ENCODE data around the gene HIPK1. TPM values are rescaled to one million over a fixed set of nuclear protein-coding genes. Genes with fewer than 3 reads are reported as not detected.

The HIPK1 gene
- total and polyA plus RNA-seq, 2 experiments from 2014 or later: 7.6 to 23.6 TPM

- 16 to 20% methylated on average over 3 of the region's 3 CpGs for WGBS, 2 experiments (ENCODE audit: low coverage in 1 of 2, low lambda C conversion rate in 2 of 2, missing lambda C conversion rate in 2 of 2)
- Histone ChIP-seq H3K9ac (peak overlapping the region; percentile 100), H3K4me2 (ENCODE audit: unreplicated experiment) (peak overlapping the region; percentile 91), H3K4me3 (peak overlapping the region; percentile 84), H3K27me3 (replicated peaks; ENCODE audit: insufficient read depth) (no peaks in the 10 kb centered on the region), H3K27ac (peak overlapping the region; percentile 99), H3K36me3 (ENCODE audit: low read depth) (no peaks in the 10 kb centered on the region), H3K9me2 (ENCODE audit: insufficient read depth) (no peaks in the 10 kb centered on the region), H3F3A (ENCODE audit: insufficient read depth) (peaks cover 13% of the 10 kb centered on the region; the same call in 1 of the 2 replicates), H3K4me1 (ENCODE audit: insufficient read depth) (peaks cover 24% of the 10 kb centered on the region), H2AFZ (no peak overlapping the region), H4K20me1 (ENCODE audit: insufficient read depth) (peaks cover 17% of the 10 kb centered on the region), H3K79me2 (ENCODE audit: insufficient read depth) (peaks cover 68% of the 10 kb centered on the region), H3K9me3 (ENCODE audit: low read depth) (no peaks in the 10 kb centered on the region)
- in situ Hi-C loops (cut with MboI): loop anchor here (25.0 kb wide), 1 partner anchor 794 kb away; no protein-coding TSS in a partner anchor
- TF ChIP-seq EZH2 (IDR thresholded peaks at IDR 0.05; ENCODE audit: insufficient read depth, poor library complexity, severe bottlenecking): no peak
- no peak for TF ChIP-seq EZH2phosphoT487 (IDR thresholded peaks at IDR 0.05; ENCODE audit: insufficient read depth, low read depth)
- peak; percentile 80 for DNase-seq
Observed at GRCh38 chr1:113931451-113931851, 2.3 kb downstream of the HIPK1 start.

GRCh38 chr1:113934006-113934405 is 4.9 kb downstream of the HIPK1 start:
- Histone ChIP-seq H3K9ac (no peak overlapping the region), H3K4me1 (ENCODE audit: insufficient read depth) (peaks cover 29% of the 10 kb centered on the region), H4K20me1 (ENCODE audit: insufficient read depth) (peaks cover 33% of the 10 kb centered on the region), H3K79me2 (ENCODE audit: insufficient read depth) (peaks cover 94% of the 10 kb centered on the region), H3K27ac (no peak overlapping the region), H3K27me3 (replicated peaks; ENCODE audit: insufficient read depth) (no peaks in the 10 kb centered on the region), H3K4me2 (ENCODE audit: unreplicated experiment) (no peak overlapping the region), H3K4me3 (no peak overlapping the region), H3K9me3 (ENCODE audit: low read depth) (no peaks in the 10 kb centered on the region), H3F3A (ENCODE audit: insufficient read depth) (peaks cover 13% of the 10 kb centered on the region; the same call in 1 of the 2 replicates), H2AFZ (no peak overlapping the region), H3K9me2 (ENCODE audit: insufficient read depth) (no peaks in the 10 kb centered on the region), H3K36me3 (ENCODE audit: low read depth) (no peaks in the 10 kb centered on the region)
- DNase-seq: no peak
- in situ Hi-C loops (cut with MboI): loop anchor here (25.0 kb wide), 1 partner anchor 797 kb away; no protein-coding TSS in a partner anchor
- TF ChIP-seq EZH2 (IDR thresholded peaks at IDR 0.05; ENCODE audit: insufficient read depth, poor library complexity, severe bottlenecking): no peak
- no peak for TF ChIP-seq EZH2phosphoT487 (IDR thresholded peaks at IDR 0.05; ENCODE audit: insufficient read depth, low read depth)

GRCh38 chr1:113934511-113935055 is 5.5 kb downstream of the HIPK1 start:
- no peaks in the 10 kb centered on the region for H3K27me3 ChIP-seq (replicated peaks; ENCODE audit: insufficient read depth)
- in situ Hi-C loops (cut with MboI): loop anchor here (25.0 kb wide), 1 partner anchor 797 kb away; no protein-coding TSS in a partner anchor
- peaks cover 13% of the 10 kb centered on the region; the same call in 1 of the 2 replicates for H3F3A ChIP-seq (ENCODE audit: insufficient read depth)
- H4K20me1 ChIP-seq (ENCODE audit: insufficient read depth): peaks cover 33% of the 10 kb centered on the region
- H3K36me3 ChIP-seq (ENCODE audit: low read depth): no peaks in the 10 kb centered on the region
- no peak overlapping the region for H2AFZ ChIP-seq
- TF ChIP-seq EZH2 (IDR thresholded peaks at IDR 0.05; ENCODE audit: insufficient read depth, poor library complexity, severe bottlenecking): no peak
- no peak for TF ChIP-seq EZH2phosphoT487 (IDR thresholded peaks at IDR 0.05; ENCODE audit: insufficient read depth, low read depth)
- no peak overlapping the region for H3K9ac ChIP-seq
- H3K79me2 ChIP-seq (ENCODE audit: insufficient read depth): peaks cover 100% of the 10 kb centered on the region
- H3K4me3 ChIP-seq: no peak overlapping the region
- peaks cover 29% of the 10 kb centered on the region for H3K4me1 ChIP-seq (ENCODE audit: insufficient read depth)
- H3K27ac ChIP-seq: no peak overlapping the region
- DNase-seq: no peak
- 73 to 82% methylated on average over 5 of the region's 5 CpGs for WGBS, 2 experiments (ENCODE audit: low coverage in 1 of 2, low lambda C conversion rate in 2 of 2, missing lambda C conversion rate in 2 of 2)
- no peaks in the 10 kb centered on the region for H3K9me3 ChIP-seq (ENCODE audit: low read depth)
- H3K4me2 ChIP-seq (ENCODE audit: unreplicated experiment): no peak overlapping the region
- no peaks in the 10 kb centered on the region for H3K9me2 ChIP-seq (ENCODE audit: insufficient read depth)

- no peak for DNase-seq
- H4K20me1 ChIP-seq (ENCODE audit: insufficient read depth): peaks cover 33% of the 10 kb centered on the region
- no peak overlapping the region for H3K27ac ChIP-seq
- H2AFZ ChIP-seq: no peak overlapping the region
- no peaks in the 10 kb centered on the region for H3K27me3 ChIP-seq (replicated peaks; ENCODE audit: insufficient read depth)
- H3F3A ChIP-seq (ENCODE audit: insufficient read depth): peaks cover 13% of the 10 kb centered on the region; the same call in 1 of the 2 replicates
- no peak overlapping the region for H3K4me2 ChIP-seq (ENCODE audit: unreplicated experiment)
- H3K36me3 ChIP-seq (ENCODE audit: low read depth): no peaks in the 10 kb centered on the region
- no peaks in the 10 kb centered on the region for H3K9me2 ChIP-seq (ENCODE audit: insufficient read depth)
- TF ChIP-seq EZH2 (IDR thresholded peaks at IDR 0.05; ENCODE audit: insufficient read depth, poor library complexity, severe bottlenecking) (no peak), EZH2phosphoT487 (IDR thresholded peaks at IDR 0.05; ENCODE audit: insufficient read depth, low read depth) (no peak)
- H3K4me3 ChIP-seq: no peak overlapping the region
- no peaks in the 10 kb centered on the region for H3K9me3 ChIP-seq (ENCODE audit: low read depth)
- in situ Hi-C loops (cut with MboI): loop anchor here (25.0 kb wide), 1 partner anchor 798 kb away; no protein-coding TSS in a partner anchor
- peaks cover 100% of the 10 kb centered on the region for H3K79me2 ChIP-seq (ENCODE audit: insufficient read depth)
- H3K4me1 ChIP-seq (ENCODE audit: insufficient read depth): peaks cover 29% of the 10 kb centered on the region
- H3K9ac ChIP-seq: no peak overlapping the region
- 100% methylated on average over 1 of the region's 1 CpG for WGBS, 2 experiments (ENCODE audit: low coverage in 1 of 2, low lambda C conversion rate in 2 of 2, missing lambda C conversion rate in 2 of 2)
Observed at GRCh38 chr1:113935176-113935575, 6.1 kb downstream of the HIPK1 start.
